Caco-2 (cell line): ENCODE measurements around the gene TMCC1. TPM values are rescaled to one million over a fixed set of nuclear protein-coding genes. Genes with fewer than 3 reads are reported as not detected.
"Not testable (repeated sequence)": the region's sequence is repeated elsewhere in the genome, so short reads cannot be mapped to it uniquely, and the experiment has no call there.

Experiments
- BruUV-seq: library from RNA; stranded (reverse); fragments of 400-500 nt; replicated peaks from 2 replicates; lab custom pipeline; 2021; lab: Mats Ljungman, UMichigan
- CTCF ChIA-PET: fragments of 300-600 bp; sonication (Branson Sonifier 250); formaldehyde crosslinking; loops from one replicate; lab custom pipeline; 2022; ENCODE audit warnings: antibody characterized with exemption; lab: Charles Lee
- POLR2A ChIA-PET: fragments of 300-600 bp; sonication (Branson Sonifier 250); formaldehyde crosslinking; loops from one replicate; lab custom pipeline; 2022; ENCODE audit warnings: antibody characterized with exemption; lab: Charles Lee
- DNase-seq, 2 experiments: peaks; one replicate each; pipeline versions ENCODE4 v3.0.0 to v3.0.0-alpha.2; 2020 to 2022
- H3K27me3 ChIP-seq: replicated peaks from 2 replicates; pipeline ENCODE4 v1.6.0; 2011; ENCODE audit warnings: low read length; ENCODE audit not compliant: control insufficient read depth, insufficient read depth
- H3K36me3 ChIP-seq: 2 replicates; pipeline ENCODE4 v1.5.1; 2011; ENCODE audit warnings: low read length; ENCODE audit not compliant: control insufficient read depth, insufficient read depth
- H3K4me1 ChIP-seq: fragments of 250-450 bp; sonication (Bioruptor Pico); 2 replicates; pipeline ENCODE4 v1.5.1; 2020; ENCODE audit warnings: mild to moderate bottlenecking
- H3K4me3 ChIP-seq: 2 replicates; pipeline ENCODE4 v1.5.1; 2011; ENCODE audit warnings: low read depth, mild to moderate bottlenecking, control low read depth, low read length
- H3K9me3 ChIP-seq: fragments of 250-450 bp; sonication (Bioruptor Pico); 2 replicates; pipeline ENCODE4 v1.5.1; 2020; ENCODE audit warnings: mild to moderate bottlenecking, moderate library complexity
- H3K27ac Mint-ChIP-seq: one replicate; pipeline ENCODE4 v1.8.0; 2022; ENCODE audit warnings: mixed read lengths; ENCODE audit not compliant: unreplicated experiment
- H3K27me3 Mint-ChIP-seq: one replicate; pipeline ENCODE4 v1.8.0; 2022; ENCODE audit warnings: mixed read lengths; ENCODE audit not compliant: insufficient read depth, unreplicated experiment
- H3K36me3 Mint-ChIP-seq: one replicate; pipeline ENCODE4 v1.8.0; 2022; ENCODE audit warnings: mild to moderate bottlenecking, mixed read lengths; ENCODE audit not compliant: insufficient read depth, unreplicated experiment
- H3K4me1 Mint-ChIP-seq: one replicate; pipeline ENCODE4 v1.8.0; 2022; ENCODE audit warnings: low read depth, mixed read lengths; ENCODE audit not compliant: unreplicated experiment
- H3K4me3 Mint-ChIP-seq: one replicate; pipeline ENCODE4 v1.8.0; 2022; ENCODE audit warnings: mild to moderate bottlenecking, moderate library complexity, mixed read lengths; ENCODE audit not compliant: unreplicated experiment
- H3K9me3 Mint-ChIP-seq: one replicate; pipeline ENCODE4 v1.8.0; 2022; ENCODE audit warnings: mixed read lengths; ENCODE audit not compliant: unreplicated experiment
- intact Hi-C: fragments of 100-400 bp; cut with micrococcal nuclease; formaldehyde crosslinking; loops from one replicate; pipeline ENCODE4 v1.10.0; 2022; ENCODE audit not compliant: unreplicated experiment
- total RNA-seq: library from RNA; stranded (reverse); gene quantifications from 2 replicates; pipeline ENCODE4 v1.2.3, GENCODE V29; 2022
- TF ChIP-seq, protein P1 (sequence below), 2 experiments: fragments of 200-600 bp in 1 of 2; IDR thresholded peaks; 1 replicate in 1 of 2; 2 replicates in 1 of 2; pipeline versions ENCODE4 v1.5.1 to v1.8.0; 2011 to 2022; ENCODE audit warnings: antibody characterized with exemption in 1 of 2, control low read depth in 1 of 2, inconsistent platforms in 1 of 2, low read depth in 1 of 2, low read length in 1 of 2, mild to moderate bottlenecking in 1 of 2, moderate library complexity in 1 of 2; ENCODE audit not compliant: insufficient read depth in 1 of 2, severe bottlenecking in 1 of 2, unreplicated experiment in 1 of 2

Gene TMCC1
- total RNA-seq, 1 experiment from 2014 or later: 27.8 TPM

GRCh38 chr3:129834580-129834979 is 58.9 kb downstream of the TMCC1 start:
- CTCF ChIA-PET: no interaction called here

DNA sequence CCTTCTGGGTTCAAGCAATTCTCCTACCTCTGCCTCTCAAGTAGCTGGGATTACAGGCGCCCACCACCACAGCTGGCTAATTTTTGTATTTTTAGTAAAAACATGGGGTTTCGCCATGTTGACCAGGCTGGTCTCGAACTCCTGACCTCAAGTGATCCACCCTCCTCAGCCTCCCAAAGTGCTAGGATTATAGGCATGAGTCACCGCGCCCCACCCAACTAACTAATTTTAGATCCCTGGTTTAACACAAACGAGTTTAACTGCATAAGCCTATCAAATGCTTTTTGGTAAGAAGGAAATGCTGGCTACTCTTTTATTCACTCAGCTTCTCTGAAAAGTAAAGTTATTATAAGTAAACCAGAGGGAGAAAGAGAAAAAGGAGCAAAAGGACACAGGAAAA is 61.6 kb downstream of the TMCC1 start:
- intact Hi-C loops, BruUV-seq, CTCF ChIA-PET: not testable (repeated sequence)

More at GRCh38 chr3:129834580-129834979, 58.9 kb downstream of the TMCC1 start:
- Mint-ChIP-seq H3K27ac (no peak overlapping the region), H3K36me3 (peaks cover 6% of the 10 kb centered on the region), H3K9me3 (no peaks in the 10 kb centered on the region), H3K4me1 (peaks cover 14% of the 10 kb centered on the region), H3K4me3 (no peak overlapping the region), H3K27me3 (no peaks in the 10 kb centered on the region)
- intact Hi-C loops: no loop called here
- no peak overlapping the region for H3K4me3 ChIP-seq
- DNase-seq: no peak
- no peaks in the 10 kb centered on the region for H3K9me3 ChIP-seq
- TF ChIP-seq, protein P1, sequence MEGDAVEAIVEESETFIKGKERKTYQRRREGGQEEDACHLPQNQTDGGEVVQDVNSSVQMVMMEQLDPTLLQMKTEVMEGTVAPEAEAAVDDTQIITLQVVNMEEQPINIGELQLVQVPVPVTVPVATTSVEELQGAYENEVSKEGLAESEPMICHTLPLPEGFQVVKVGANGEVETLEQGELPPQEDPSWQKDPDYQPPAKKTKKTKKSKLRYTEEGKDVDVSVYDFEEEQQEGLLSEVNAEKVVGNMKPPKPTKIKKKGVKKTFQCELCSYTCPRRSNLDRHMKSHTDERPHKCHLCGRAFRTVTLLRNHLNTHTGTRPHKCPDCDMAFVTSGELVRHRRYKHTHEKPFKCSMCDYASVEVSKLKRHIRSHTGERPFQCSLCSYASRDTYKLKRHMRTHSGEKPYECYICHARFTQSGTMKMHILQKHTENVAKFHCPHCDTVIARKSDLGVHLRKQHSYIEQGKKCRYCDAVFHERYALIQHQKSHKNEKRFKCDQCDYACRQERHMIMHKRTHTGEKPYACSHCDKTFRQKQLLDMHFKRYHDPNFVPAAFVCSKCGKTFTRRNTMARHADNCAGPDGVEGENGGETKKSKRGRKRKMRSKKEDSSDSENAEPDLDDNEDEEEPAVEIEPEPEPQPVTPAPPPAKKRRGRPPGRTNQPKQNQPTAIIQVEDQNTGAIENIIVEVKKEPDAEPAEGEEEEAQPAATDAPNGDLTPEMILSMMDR (IDR thresholded peaks at IDR 0.05; ENCODE audit: insufficient read depth in 1 of 2, low read depth in 1 of 2, low read length in 1 of 2, severe bottlenecking in 1 of 2, unreplicated experiment in 1 of 2): no peak
- no TSS peak for BruUV-seq
- H3K36me3 ChIP-seq: no peaks in the 10 kb centered on the region
- peaks cover 7% of the 10 kb centered on the region; the same call in 1 of the 2 replicates for H3K4me1 ChIP-seq
- no peaks in the 10 kb centered on the region for H3K27me3 ChIP-seq
- POLR2A ChIA-PET: no interaction called here

GRCh38 chr3:129831503-129831902 is 62.0 kb downstream of the TMCC1 start:
- H3K36me3 Mint-ChIP-seq: peaks cover 6% of the 10 kb centered on the region
- no peaks in the 10 kb centered on the region for H3K36me3 ChIP-seq
- H3K4me3 ChIP-seq: no peak overlapping the region
- H3K27me3 Mint-ChIP-seq: no peaks in the 10 kb centered on the region
- TF ChIP-seq, protein P1 (IDR thresholded peaks at IDR 0.05; ENCODE audit: insufficient read depth in 1 of 2, low read depth in 1 of 2, low read length in 1 of 2, severe bottlenecking in 1 of 2, unreplicated experiment in 1 of 2): no peak
- no peak overlapping the region for H3K27ac Mint-ChIP-seq
- DNase-seq: no peak
- no peak overlapping the region for H3K4me3 Mint-ChIP-seq
- H3K9me3 Mint-ChIP-seq: no peaks in the 10 kb centered on the region
- BruUV-seq: no TSS peak
- no peaks in the 10 kb centered on the region for H3K9me3 ChIP-seq
- intact Hi-C loops: no loop called here
- H3K4me1 Mint-ChIP-seq: peaks cover 17% of the 10 kb centered on the region
- H3K4me1 ChIP-seq: peaks cover 7% of the 10 kb centered on the region; the same call in 1 of the 2 replicates
- no peaks in the 10 kb centered on the region for H3K27me3 ChIP-seq
- CTCF ChIA-PET: interaction anchor here (0.9 kb wide), 1 partner anchor 199 kb away, joined by 3 read pairs; no protein-coding TSS in a partner anchor
- POLR2A ChIA-PET: interaction anchor here (0.6 kb wide), 1 partner anchor 206 kb away, joined by 3 read pairs; no protein-coding TSS in a partner anchor

More for the DNA sequence above, 61.6 kb downstream of the TMCC1 start:
- H3K27me3 Mint-ChIP-seq, DNase-seq, H3K36me3 ChIP-seq, H3K9me3 ChIP-seq, H3K27ac Mint-ChIP-seq, H3K36me3 Mint-ChIP-seq, H3K4me3 Mint-ChIP-seq, H3K9me3 Mint-ChIP-seq, H3K27me3 ChIP-seq, H3K4me3 ChIP-seq: not testable (repeated sequence)
- peaks cover 11% of the 10 kb centered on the region; the same call in 1 of the 2 replicates for H3K4me1 ChIP-seq
- POLR2A ChIA-PET: interaction anchor here (0.6 kb wide), 1 partner anchor 206 kb away, joined by 3 read pairs; no protein-coding TSS in a partner anchor
- peaks cover 21% of the 10 kb centered on the region for H3K4me1 Mint-ChIP-seq
